GM18868 (cell line): ENCODE data around the gene RPS6KA2.

Experiments used
- ATAC-seq: cut with Tn5 transposase; IDR thresholded peaks from one replicate; pipeline ENCODE4 v1.9.1; 2021; ENCODE audit warnings: mild to moderate bottlenecking, moderate library complexity; ENCODE audit not compliant: unreplicated experiment

Gene RPS6KA2

GRCh38 chr6:166627033-166627874, at the start of gene RPS6KA2:
TSS of gene RPS6KA2 (minus strand) at chr6:166627251. CDS start at chr6:166627019, 232 bp downstream.
- ATAC-seq, result peak; percentile 86

- no peak for ATAC-seq
Measured at GRCh38 chr6:166676270-166676860, 49.3 kb upstream of the RPS6KA2 start.

GRCh38 chr6:166675736-166676135, 48.7 kb upstream of the RPS6KA2 start:
- ATAC-seq, result no peak

GRCh38 chr6:166673309-166673708, 46.3 kb upstream of the RPS6KA2 start:
- ATAC-seq, result no peak

- ATAC-seq, result no peak
Measured at GRCh38 chr6:166672624-166673206, 45.7 kb upstream of the RPS6KA2 start.

- ATAC-seq, result no peak
Measured at GRCh38 chr6:166672146-166672545, 45.1 kb upstream of the RPS6KA2 start.

GRCh38 chr6:166671434-166672081, 44.5 kb upstream of the RPS6KA2 start:
- no peak for ATAC-seq

GRCh38 chr6:166670894-166671293, 43.8 kb upstream of the RPS6KA2 start:
- ATAC-seq, result no peak

GRCh38 chr6:166670013-166670412, 43.0 kb upstream of the RPS6KA2 start:
- no peak for ATAC-seq

- ATAC-seq, result no peak
Measured at GRCh38 chr6:166667796-166668610, 41.0 kb upstream of the RPS6KA2 start.

GRCh38 chr6:166664135-166664534, 37.1 kb upstream of the RPS6KA2 start:
- no peak for ATAC-seq

GRCh38 chr6:166663568-166663967, 36.5 kb upstream of the RPS6KA2 start:
- no peak for ATAC-seq

GRCh38 chr6:166662690-166663089, 35.6 kb upstream of the RPS6KA2 start:
- no peak for ATAC-seq

- ATAC-seq, result no peak
Measured at GRCh38 chr6:166661327-166662085, 34.5 kb upstream of the RPS6KA2 start.

GRCh38 chr6:166660157-166660688, 33.2 kb upstream of the RPS6KA2 start:
- no peak for ATAC-seq

- no peak for ATAC-seq
Measured at GRCh38 chr6:166659581-166659980, 32.5 kb upstream of the RPS6KA2 start.

- no peak for ATAC-seq
Measured at GRCh38 chr6:166658792-166659150, 31.7 kb upstream of the RPS6KA2 start.

GRCh38 chr6:166658115-166658791, 31.2 kb upstream of the RPS6KA2 start:
- ATAC-seq, result no peak

GRCh38 chr6:166657531-166657930, 30.5 kb upstream of the RPS6KA2 start:
- no peak for ATAC-seq
